Testis (tissue), 3 donors: ENCODE measurements around the gene H19. TPM values are rescaled to one million over a fixed set of nuclear protein-coding genes. Genes with fewer than 3 reads are reported as not detected.

Experiments
- DNase-seq: peaks from one replicate; pipeline ENCODE4 v3.0.0-alpha.2; 2019
- H3K27ac ChIP-seq, 2 donors: fragments of 200-600 bp; sonication (generic); one replicate each; pipeline ENCODE4 v1.5.1; 2019
- H3K27me3 ChIP-seq: fragments of 200-600 bp; sonication (generic); one replicate; pipeline ENCODE4 v1.5.1; 2019
- H3K36me3 ChIP-seq: fragments of 200-600 bp; sonication (generic); one replicate; pipeline ENCODE4 v1.5.1; 2017; ENCODE audit warnings: low read depth; ENCODE audit errors: missing control alignments
- H3K4me1 ChIP-seq: fragments of 200-600 bp; sonication (generic); one replicate; pipeline ENCODE4 v1.5.1; 2019
- H3K4me3 ChIP-seq, 2 donors: fragments of 200-600 bp; sonication (generic); one replicate each; pipeline ENCODE4 v1.5.1; 2017 to 2019
- H3K9me3 ChIP-seq: fragments of 200-600 bp; sonication (generic); one replicate; pipeline ENCODE4 v1.5.1; 2017
- POLR2A ChIP-seq: fragments of 450-650 bp; IDR thresholded peaks from one replicate; pipeline ENCODE4 v1.6.1; 2017; ENCODE audit warnings: antibody characterized with exemption, mild to moderate bottlenecking, moderate library complexity
- WGBS, 2 donors: methylation state at CpG; one replicate each; pipeline ENCODE4 v1.1.5; 2018; 5-methylcytosine and 5-hydroxymethylcytosine counted together
- intact Hi-C: fragments of 100-400 bp; cut with DNase I; formaldehyde crosslinking; loops from one replicate; pipeline ENCODE4 v1.15.1; 2023; ENCODE audit warnings: low total_unique reads
- polyA plus RNA-seq: library from polyadenylated mRNA; stranded (reverse); fragments of 350-450 nt; fragmentation: Illumina TruSeq; extraction: RNeasy Lipid Tissue Mini Kit (QIAGEN cat#74804); gene quantifications from one replicate; pipeline ENCODE4 v1.2.3, GENCODE V29; 2014; ENCODE audit warnings: low read depth, low replicate concordance; ENCODE audit not compliant: insufficient read depth
- total RNA-seq, 2 donors: library from RNA; depleted of rRNA; stranded (reverse); fragments of >200 nt; gene quantifications; one replicate each; pipeline ENCODE4 v1.2.3, GENCODE V29; 2016
- TF ChIP-seq, protein P1 (sequence below), 3 experiments: fragments of 450-650 bp in 2 of 3; fragments of 200-600 bp in 1 of 3; sonication (generic) in 1 of 3; IDR thresholded peaks; one replicate each; pipeline ENCODE4 v1.5.1; 2016 to 2019; ENCODE audit warnings: antibody characterized with exemption in 3 of 3, mild to moderate bottlenecking in 2 of 3, moderate library complexity in 1 of 3

The H19 gene
- total and polyA plus RNA-seq, 3 donors from 2014 or later: 158 to 328 (median 224) TPM

GRCh38 chr11:1969035-1969434, 28.6 kb downstream of the H19 start:
- Histone ChIP-seq H3K27me3 (no peaks in the 10 kb centered on the region), H3K36me3 (no peaks in the 10 kb centered on the region), H3K4me3 (no peak overlapping the region), H3K4me1 (no peaks in the 10 kb centered on the region), H3K9me3 (no peaks in the 10 kb centered on the region), H3K27ac (no peak overlapping the region)
- no CpG with 5 or more reads among the region's 21 CpGs for WGBS, 2 donors
- TF ChIP-seq POLR2A: no peak
- TF ChIP-seq, protein P1, sequence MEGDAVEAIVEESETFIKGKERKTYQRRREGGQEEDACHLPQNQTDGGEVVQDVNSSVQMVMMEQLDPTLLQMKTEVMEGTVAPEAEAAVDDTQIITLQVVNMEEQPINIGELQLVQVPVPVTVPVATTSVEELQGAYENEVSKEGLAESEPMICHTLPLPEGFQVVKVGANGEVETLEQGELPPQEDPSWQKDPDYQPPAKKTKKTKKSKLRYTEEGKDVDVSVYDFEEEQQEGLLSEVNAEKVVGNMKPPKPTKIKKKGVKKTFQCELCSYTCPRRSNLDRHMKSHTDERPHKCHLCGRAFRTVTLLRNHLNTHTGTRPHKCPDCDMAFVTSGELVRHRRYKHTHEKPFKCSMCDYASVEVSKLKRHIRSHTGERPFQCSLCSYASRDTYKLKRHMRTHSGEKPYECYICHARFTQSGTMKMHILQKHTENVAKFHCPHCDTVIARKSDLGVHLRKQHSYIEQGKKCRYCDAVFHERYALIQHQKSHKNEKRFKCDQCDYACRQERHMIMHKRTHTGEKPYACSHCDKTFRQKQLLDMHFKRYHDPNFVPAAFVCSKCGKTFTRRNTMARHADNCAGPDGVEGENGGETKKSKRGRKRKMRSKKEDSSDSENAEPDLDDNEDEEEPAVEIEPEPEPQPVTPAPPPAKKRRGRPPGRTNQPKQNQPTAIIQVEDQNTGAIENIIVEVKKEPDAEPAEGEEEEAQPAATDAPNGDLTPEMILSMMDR (IDR thresholded peaks at IDR 0.05): no peak
- no peak for DNase-seq
- intact Hi-C loops: no loop called here

- WGBS, 2 donors: no CpG with 5 or more reads among the region's 24 CpGs
- no peaks in the 10 kb centered on the region for H3K9me3 ChIP-seq
- intact Hi-C loops: no loop called here
- H3K36me3 ChIP-seq: no peaks in the 10 kb centered on the region
- DNase-seq: no peak
- H3K4me3 ChIP-seq: no peak overlapping the region
- TF ChIP-seq, protein P1 (IDR thresholded peaks at IDR 0.05): no peak
- TF ChIP-seq POLR2A: no peak
- H3K27me3 ChIP-seq: no peaks in the 10 kb centered on the region
- H3K4me1 ChIP-seq: no peaks in the 10 kb centered on the region
- no peak overlapping the region for H3K27ac ChIP-seq
These were observed 29.1 kb downstream of the H19 start for GRCh38 chr11:1968454-1969002.

GRCh38 chr11:1967641-1968225, 29.9 kb downstream of the H19 start:
- intact Hi-C loops: no loop called here
- no peaks in the 10 kb centered on the region for H3K36me3 ChIP-seq
- no peak for TF ChIP-seq POLR2A
- TF ChIP-seq, protein P1 (IDR thresholded peaks at IDR 0.05): no peak
- no peak overlapping the region for H3K27ac ChIP-seq
- no peaks in the 10 kb centered on the region for H3K27me3 ChIP-seq
- no peak overlapping the region for H3K4me3 ChIP-seq
- no peaks in the 10 kb centered on the region for H3K9me3 ChIP-seq
- no CpG with 5 or more reads among the region's 21 CpGs for WGBS, 2 donors
- DNase-seq: no peak
- H3K4me1 ChIP-seq: no peaks in the 10 kb centered on the region

GRCh38 chr11:1966531-1966930, 31.1 kb downstream of the H19 start:
- Histone ChIP-seq H3K9me3 (no peaks in the 10 kb centered on the region), H3K36me3 (no peaks in the 10 kb centered on the region), H3K4me1 (no peaks in the 10 kb centered on the region), H3K27me3 (no peaks in the 10 kb centered on the region), H3K4me3 (no peak overlapping the region), H3K27ac (no peak overlapping the region)
- intact Hi-C loops: no loop called here
- DNase-seq: no peak
- TF ChIP-seq, protein P1 (IDR thresholded peaks at IDR 0.05): no peak
- no peak for TF ChIP-seq POLR2A
- WGBS, 2 donors: 90% methylated on average over 2 of the region's 18 CpGs; no CpG with 5 or more reads in 1 of the 2 donors

- no peak overlapping the region for H3K27ac ChIP-seq
- intact Hi-C loops: no loop called here
- no peaks in the 10 kb centered on the region for H3K27me3 ChIP-seq
- no CpG with 5 or more reads among the region's 20 CpGs for WGBS, 2 donors
- TF ChIP-seq, protein P1 (IDR thresholded peaks at IDR 0.05): no peak
- no peaks in the 10 kb centered on the region for H3K9me3 ChIP-seq
- no peak overlapping the region for H3K4me3 ChIP-seq
- no peaks in the 10 kb centered on the region for H3K4me1 ChIP-seq
- H3K36me3 ChIP-seq: no peaks in the 10 kb centered on the region
- DNase-seq: no peak
These were observed 32.7 kb downstream of the H19 start for GRCh38 chr11:1964955-1965354.
